NCI-H345 treated with DMSO at 0.1 percent for 48 hours (cell line): ENCODE data around the gene RTTN.
"Not testable (repeated sequence)": the region's sequence is repeated elsewhere in the genome, so short reads cannot be mapped to it uniquely, and the experiment has no call there.

Source experiments
- DNase-seq: peaks from one replicate; lab custom pipeline; 2025; ENCODE audit not compliant: unreplicated experiment; lab: John Stamatoyannopoulos, UW

The RTTN gene

DNA sequence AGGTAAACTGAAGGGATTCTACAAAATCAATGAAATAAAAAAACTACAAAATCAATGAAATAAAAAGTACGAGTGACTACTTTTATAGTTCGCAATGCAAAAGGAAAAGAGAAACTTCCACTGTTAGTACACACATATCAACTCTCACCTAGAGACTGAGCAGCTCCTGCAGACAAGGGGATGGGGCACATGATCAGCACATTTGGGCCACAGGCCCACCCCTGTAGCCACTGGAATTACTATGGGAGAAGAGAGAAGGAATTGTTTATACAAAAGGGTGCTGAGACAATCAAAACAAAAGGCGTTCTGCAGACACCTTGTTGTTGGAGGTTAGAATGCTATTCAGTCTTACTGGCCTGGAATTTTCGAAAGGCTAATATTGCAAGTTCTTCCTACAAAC lies 223.1 kb downstream of the RTTN start:
- no peak for DNase-seq

DNA sequence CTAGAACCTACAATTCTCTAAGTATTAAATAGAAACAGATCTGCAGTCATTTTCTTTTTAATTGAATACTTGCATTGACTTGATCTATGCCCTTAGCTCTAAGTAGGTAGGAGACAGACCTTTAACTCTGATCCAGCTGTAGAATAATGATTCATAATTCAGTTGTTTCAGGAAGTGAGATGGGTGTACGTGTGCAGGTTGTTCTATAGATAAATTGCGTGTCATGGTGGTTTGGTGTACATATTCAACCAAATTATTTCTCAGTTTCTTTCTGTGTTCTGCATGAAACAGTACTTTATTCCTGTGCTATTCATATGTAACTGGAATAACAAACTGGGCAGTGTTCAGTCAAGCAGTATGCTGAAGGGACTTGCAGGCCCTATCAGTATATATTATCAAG lies 223.5 kb downstream of the RTTN start:
- DNase-seq = no peak

DNA sequence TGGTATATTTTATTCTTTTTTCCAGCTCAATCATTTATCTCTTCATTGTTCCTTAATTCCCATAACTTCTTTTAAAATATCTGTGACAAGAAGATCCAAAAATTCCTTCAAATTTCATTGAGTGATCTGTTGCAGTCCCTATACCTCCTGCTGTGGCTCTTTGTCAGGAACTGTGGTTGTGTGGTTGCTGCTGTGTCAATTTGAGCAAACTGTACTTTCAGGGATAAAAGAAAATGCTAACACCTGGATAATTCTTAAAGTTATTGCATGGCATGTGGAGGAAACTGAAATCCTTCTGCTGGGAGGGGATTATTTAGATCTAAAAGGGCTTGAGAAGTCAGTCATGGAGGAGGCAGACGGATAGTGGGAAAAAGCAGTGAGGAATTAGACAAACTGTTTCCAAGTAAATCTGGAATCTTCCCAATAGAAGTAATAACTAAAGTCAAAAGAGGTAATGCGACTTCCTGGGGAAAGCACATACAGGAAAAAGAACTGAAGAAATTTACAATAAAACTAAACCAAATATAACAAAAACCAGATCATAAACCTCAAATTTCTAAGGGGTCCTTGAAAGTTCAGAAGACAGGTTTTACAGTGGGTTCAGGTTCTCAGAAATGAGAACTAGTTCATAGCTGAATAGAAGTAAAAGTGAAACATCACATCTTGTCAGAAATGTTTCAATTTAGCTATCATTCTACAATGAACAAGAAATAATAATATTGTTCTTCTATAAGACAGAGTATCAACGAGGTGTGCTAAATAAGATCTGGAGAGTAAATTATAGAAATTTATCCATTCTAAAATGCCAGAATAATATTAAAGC lies 224.3 kb downstream of the RTTN start:
- no peak for DNase-seq

DNA sequence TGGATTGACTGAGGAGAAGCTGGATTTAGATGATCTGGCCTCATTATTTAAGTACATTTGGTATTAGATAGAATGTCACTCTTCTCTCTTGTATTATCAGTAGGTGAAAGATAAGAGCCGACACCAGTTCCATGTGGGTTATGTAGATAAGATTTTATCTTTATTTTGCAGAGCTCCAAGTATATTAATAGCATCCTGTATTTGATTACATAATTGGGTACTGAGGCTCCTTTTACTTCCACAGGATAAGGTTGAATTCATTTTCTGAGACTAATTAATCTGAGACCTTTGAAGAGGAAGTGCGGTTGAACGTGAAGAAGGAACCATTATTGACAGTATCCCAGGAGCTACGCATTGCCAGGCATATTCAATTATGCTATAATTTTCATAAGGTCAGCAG lies 225.0 kb downstream of the RTTN start:
- DNase-seq = no peak

DNA sequence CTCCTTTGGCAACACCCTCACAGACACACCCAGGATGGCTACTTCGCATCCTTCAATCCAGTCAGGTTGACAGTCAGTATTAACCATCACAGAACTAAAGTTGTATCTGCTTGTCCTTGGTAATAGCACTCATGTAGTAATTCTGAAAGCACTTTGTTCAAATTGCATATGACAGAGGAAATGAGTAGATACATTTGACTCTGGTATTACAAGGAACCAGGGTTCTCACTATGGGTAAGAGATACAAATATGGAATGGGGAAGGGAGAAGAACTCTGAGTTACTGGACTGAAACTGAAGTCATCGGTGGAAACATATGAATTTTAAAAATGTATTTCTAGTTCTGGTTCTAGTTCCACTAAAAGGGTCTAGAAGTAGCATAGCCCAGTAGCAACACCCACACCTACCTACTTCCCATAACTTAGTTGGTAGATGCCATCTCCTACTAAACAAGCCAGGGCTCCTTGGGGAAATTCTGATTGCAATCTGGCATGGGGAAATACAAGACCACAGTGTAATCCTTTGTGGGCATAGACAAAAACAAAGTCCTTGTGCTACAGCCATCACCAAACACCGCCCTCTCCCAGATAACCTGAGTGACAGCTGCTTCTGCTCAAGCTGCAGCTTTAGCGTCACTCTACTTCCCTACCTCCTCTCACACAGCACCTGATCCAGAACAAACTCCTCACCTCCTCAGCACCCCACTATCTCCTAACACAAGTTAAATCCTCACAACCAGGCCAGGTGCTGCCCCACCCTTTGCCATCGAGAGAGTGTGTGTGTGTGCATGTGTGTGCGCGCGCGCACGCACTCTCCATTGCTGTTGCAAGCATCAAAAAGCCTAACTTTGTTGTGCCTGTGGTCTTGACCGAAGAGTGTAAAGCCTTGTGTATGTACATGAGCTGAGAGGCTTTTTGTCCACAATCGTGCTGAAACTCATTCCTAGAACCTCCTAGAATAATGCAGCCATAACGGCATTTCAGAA lies 226.5 kb downstream of the RTTN start:
- no peak for DNase-seq

DNA sequence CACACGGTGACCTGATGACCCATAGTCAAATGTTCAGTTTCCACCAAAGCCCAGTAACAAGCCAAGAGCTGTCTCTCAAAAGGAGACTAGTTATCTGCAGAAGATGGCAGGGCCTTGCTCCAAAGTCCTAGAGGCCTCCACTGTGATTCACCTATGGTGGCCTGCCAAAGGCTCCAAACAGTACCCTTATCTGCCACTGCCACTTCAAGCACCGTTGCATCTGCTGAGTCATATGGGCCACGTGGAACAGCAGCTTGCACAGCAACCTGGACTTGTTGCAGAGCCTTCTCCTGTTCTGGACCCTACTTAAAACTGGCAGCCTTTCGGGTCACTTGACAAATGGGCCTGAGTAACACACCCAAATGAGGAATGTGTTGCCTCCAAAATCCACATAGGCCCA lies 230.2 kb downstream of the RTTN start:
- not testable (repeated sequence) for DNase-seq

DNA sequence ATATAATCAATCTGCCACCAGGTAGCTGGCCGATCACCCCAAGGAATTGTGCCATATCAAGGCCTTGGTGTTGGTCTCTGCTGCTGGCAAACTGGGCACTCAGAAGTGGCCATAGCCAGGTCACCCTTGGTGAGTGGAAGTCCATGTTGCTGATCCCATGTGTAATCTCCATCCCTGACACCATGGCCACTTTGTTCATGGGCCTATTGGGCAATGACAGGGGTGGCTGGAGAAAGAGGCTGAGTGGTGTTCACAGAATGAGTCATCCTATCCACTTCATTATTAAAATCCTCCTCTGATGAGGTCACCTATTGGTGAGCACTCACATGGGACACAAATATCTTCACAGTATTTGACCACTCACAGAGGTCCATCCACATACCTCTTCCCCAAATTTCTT lies 231.1 kb downstream of the RTTN start:
- no peak for DNase-seq

DNA sequence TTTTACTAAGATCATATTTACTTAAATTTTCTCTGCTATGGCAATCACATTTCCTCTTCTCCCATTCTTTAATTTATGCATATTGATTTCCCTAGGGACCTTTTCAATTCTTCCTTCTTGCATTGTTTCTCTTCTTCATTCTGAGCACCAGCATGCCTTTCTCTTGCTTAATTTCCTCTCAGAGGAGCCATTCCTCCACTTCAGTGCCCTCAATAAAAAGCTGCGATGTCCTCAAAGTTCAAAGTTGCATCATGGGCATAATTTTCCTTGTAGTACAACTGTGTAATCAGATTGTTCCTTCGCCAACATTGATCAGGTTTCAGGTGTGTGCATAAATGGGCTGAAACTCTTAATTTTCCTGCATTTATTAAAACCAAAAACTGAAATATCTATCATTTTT lies 236.0 kb downstream of the RTTN start:
- DNase-seq = no peak

DNA sequence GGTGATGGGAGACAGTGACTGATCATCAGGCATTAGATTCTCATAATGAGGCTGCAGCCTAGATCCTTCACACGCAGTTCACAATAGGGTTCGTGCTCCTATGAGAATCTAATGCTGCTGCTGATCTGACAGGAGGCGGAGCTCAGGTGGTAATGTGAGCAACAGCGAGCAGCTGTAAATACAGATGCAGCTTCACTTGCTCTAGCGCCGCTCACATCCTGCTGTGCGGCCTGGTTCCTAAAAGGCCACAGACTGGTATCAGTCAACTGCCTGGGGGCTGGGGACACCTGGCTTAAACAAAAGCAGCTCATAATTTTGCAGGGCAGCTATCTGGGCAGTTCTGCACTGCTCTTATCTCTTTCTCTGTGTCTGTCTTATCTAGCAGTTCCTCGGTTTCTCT lies 237.4 kb downstream of the RTTN start:
- DNase-seq = peak; percentile 69

DNA sequence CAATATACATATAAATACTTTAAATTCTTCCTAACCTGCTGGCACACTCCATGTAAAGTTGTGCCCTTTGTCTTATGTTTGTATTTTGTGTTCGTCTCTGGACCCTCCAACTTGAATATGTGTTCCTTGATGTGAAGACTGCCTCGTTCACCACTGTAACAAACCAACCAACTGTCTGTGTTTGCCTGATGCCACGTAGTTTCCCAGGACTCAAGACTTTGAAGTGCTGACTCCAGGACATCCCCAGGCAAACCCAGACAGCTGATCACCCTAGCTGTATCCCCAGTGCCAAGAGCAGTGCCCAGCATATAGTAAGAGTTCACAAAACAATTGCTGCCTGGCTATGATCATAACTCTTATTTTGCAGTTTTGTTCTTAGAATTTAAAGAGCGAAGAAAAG lies 242.3 kb downstream of the RTTN start:
- no peak for DNase-seq

DNA sequence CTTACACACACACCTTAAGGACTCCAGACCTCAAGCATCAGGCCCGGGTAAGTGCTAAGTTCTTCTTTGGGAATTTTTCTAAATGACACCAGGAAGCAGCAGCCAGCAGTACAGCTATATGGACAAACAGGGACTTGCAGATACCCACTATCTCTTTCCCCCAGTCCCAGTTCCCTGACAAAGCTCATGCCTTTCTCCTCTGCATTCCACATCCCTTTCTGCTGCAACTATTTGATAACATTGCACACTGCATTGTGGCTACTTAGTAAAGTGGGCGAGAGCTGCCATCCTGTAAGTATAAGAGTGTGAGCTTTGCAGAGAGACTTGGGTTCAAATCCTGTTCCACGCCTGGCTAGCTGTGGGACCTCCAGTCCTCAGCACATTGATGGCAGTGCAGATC lies 243.8 kb downstream of the RTTN start:
- DNase-seq = no peak

DNA sequence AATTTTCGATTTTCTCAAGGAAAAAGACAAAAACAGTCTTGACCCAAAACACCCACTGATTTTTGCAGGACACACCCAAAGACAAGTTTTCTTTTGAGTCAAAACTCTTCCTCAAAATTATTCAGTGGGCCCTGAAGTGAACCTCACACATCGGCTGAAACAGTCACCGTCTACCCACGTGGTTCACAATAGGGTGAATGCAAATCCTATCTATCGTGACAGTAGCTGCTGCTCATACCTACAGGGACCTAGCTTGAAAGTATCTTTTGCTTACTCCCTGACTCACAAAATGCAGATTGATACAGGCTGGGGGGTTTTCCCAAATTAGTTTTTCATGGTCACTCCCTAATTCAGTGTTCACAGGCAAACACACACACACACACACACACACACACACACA lies 247.1 kb downstream of the RTTN start:
- DNase-seq = no peak

DNA sequence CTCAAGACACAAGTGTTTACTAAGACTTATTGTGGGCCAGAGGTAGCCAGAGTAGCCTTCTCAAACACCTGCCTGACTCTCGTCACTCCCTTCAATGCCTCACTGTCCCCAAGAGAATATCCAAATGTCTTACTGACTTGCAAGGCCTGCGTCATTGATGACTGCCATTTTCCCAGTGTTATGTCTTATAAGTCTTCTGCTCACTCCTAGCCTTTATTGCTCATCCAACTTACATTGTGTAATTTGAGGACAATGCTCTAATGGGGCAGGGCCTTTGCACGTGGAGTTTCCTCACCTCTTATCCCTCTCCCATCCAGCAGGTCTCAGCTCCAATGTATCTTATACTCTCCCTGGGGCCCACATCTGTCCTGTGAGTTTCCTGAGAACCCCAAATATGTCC lies 247.7 kb downstream of the RTTN start:
- DNase-seq = no peak

DNA sequence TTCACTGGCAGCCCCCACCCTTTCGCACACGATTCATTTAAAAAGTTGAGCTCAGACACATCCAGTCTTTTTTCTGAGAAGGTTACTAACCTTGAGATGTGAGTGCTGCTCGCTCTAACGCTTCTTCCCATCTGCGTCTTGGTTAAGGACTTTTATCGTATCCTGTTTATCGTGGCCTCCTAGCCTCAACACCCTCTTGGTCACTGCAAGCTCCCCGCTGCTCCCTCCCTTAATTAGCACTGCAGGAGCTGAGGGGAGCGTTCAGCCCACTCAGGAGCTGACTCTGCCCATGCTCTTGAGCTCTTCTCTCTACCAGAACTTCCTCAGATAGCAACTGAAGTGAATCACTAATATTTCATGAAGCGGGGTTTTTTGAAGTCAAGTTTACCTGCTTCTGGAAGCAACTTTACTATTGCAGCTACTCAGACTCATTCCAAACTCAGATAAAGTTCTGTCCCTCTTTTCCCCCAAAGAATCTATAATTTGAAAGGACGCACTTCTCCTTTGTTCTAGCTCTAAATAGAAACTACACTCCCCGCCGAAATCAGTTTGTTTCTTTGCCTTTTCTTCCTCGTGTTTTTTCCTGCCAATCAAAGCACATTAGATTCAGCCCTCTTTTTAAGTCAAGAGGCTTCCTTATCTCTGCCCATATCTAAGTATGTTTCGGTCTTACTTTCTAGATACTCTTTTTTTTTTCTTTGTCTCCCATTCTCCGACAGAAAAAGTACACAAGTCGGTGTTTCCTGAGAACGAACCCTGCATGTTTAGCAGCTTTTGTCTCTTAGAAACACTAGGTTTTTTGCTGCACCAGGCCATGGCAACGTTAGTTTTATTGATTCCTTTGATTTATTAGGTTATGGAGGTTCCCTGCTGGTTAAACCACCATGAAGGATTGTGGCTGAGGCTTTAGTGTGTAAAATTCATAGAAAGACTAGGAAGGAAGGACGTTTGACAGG lies 248.5 kb downstream of the RTTN start:
- no peak for DNase-seq

DNA sequence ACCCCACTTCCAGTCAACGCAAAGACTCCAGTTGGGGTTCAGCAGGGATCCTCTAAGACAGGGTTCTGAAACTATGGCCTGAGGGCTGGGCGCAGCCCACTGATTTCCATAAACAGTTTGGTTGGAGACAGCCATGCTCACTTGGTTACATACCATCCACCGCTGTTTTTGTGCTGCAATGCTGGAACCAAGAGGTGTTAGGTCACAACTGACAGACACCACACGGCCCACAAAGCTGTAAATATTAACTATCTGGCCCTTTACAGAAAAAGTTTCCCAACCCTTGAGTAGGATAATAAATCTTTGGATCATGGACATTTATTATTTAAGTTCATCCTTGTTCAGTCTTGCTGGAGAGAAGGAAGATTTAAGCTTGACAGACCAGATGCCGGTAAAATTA lies 249.4 kb downstream of the RTTN start:
- DNase-seq = no peak

DNA sequence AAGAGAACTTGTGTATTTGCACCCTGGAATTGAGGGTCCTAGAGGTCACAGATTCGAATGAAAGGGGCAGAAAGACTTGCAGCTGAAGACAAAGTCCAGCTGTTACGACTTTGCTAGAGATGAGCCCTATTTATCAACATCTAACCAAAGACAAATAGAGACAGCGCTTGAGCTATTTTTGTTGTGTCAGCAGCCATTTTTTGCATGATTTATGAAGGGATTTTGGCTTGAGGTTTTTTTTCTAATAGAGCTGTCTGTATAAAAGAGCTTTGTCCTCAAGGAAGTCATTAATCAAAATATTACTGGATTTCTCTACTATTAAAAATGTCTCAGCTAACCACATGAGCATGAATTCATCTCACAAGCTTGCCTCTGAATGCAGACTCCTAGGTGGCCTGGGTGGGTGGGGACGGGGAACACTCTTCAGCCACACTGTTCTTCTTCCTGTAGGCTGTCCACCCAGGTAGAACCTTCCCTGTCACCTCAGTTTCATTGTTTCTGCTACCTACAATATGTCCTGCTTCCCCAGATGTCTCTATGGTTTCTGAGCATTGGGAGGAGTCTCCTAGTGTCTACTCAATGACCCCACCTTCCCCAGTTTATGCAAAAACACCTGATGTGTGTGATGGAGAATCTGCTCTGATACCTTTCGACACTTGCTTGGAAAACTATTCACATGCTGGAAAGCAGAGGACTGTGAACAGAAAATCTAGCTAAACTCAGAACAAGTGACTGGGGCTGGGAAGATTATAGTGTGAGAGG lies 250.6 kb downstream of the RTTN start:
- no peak for DNase-seq

DNA sequence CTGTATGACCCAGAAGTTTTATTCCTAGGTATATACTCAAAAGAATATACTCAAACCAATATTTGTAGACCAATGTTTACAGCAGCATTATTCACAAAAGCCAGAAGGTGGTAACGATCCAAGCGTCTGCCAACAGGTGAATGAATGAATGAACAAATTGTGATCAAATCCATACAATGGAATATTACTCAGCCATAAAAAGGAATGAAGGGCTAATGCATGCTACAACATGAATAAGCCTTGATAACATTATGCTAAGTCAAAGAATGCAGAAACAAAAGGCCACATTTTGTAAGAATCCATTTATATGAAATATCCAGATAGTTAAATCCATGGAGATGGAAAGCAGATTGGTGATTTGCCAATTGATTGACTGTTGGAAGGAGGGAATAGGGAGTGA lies 252.3 kb downstream of the RTTN start:
- no peak for DNase-seq
